Ascending aorta (tissue), 2 donors: ENCODE data around the gene ST3GAL5. TPM values are rescaled to one million over a fixed set of nuclear protein-coding genes. Genes with fewer than 3 reads are reported as not detected.

ENCODE experiments used
- DNase-seq, 2 donors: peaks; one replicate each; pipeline ENCODE4 v3.0.0-alpha.2; 2019; ENCODE audit warnings: low spot score in 2 of 2
- H3K27ac ChIP-seq, 2 donors: fragments of 200-600 bp; sonication (generic); one replicate each; pipeline ENCODE4 v1.5.1; 2016 to 2017; ENCODE audit warnings: mild to moderate bottlenecking in 1 of 2
- H3K27me3 ChIP-seq: fragments of 200-600 bp; sonication (generic); one replicate; pipeline ENCODE4 v1.5.1; 2017
- H3K36me3 ChIP-seq, 2 donors: fragments of 200-600 bp; sonication (generic); one replicate each; pipeline ENCODE4 v1.5.1; 2016
- H3K4me1 ChIP-seq, 2 donors: fragments of 200-600 bp; sonication (generic); one replicate each; pipeline ENCODE4 v1.5.1; 2016 to 2017; ENCODE audit warnings: mild to moderate bottlenecking in 1 of 2
- H3K4me3 ChIP-seq, 2 donors: fragments of 200-600 bp; sonication (generic); one replicate each; pipeline ENCODE4 v1.5.1; 2016 to 2017; ENCODE audit warnings: mild to moderate bottlenecking in 1 of 2
- H3K9me3 ChIP-seq, 2 donors: fragments of 200-600 bp; sonication (generic); one replicate each; pipeline ENCODE4 v1.5.1; 2016
- CTCF ChIP-seq, 3 experiments: fragments of 200-600 bp in 2 of 3; fragments of 450-650 bp in 1 of 3; sonication (generic) in 2 of 3; IDR thresholded peaks; one replicate each; pipeline ENCODE4 v1.5.1; 2016 to 2019; ENCODE audit warnings: antibody characterized with exemption in 3 of 3, mild to moderate bottlenecking in 1 of 3, moderate library complexity in 1 of 3
- intact Hi-C: fragments of 100-400 bp; cut with DNase I; formaldehyde crosslinking; loops from one replicate; pipeline ENCODE4 v1.15.1; 2023
- total RNA-seq: library from RNA; depleted of rRNA; stranded (reverse); fragments of >200 nt; gene quantifications from one replicate; pipeline ENCODE4 v1.1.0, GENCODE V29; 2016

ST3GAL5 gene
- total RNA-seq, 1 donor from 2014 or later: 21.0 TPM

DNA sequence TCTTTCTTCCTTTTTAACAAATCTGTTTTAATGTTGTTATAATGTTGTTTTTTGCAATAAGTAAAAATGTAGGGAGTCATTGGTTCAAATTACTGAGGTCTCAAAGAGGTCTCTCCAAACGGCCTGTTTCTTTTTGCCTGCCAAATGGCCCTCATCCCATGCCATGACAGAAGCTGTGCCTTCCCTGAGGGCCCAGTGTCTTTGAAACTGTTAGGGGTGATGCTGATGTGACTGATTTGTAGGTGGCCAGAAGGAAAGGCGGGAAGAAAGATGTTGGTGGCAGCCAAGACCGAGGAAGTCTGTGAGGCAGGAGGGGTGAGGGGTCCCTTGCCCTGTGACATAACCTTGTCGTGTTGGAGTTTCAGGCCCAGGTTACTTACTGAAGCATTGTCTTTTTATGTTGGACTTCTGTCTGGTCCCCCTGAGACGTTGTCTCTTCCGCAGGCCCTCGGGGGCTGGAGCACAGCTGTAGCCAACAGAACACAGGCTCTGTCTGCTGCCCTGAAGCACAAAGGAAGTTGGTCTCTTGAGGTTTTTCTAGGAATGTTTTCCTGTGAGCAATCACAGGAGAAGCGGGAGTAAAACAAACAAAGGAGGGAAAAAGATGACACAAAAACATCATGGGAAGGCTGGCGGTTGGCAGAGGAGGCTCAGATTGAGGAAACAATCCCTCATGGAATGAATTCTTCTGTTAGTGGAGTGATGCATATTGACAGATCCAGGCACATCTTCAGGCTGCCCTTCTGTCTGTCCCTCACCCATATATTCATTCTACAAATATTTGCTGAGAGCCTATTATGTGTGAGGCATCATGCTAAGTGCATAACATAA is 4.9 kb upstream of the ST3GAL5 start:
- Histone ChIP-seq H3K36me3 (no peaks in the 10 kb centered on the region), H3K27me3 (no peaks in the 10 kb centered on the region), H3K27ac (no peak overlapping the region), H3K4me1 (peaks cover 0 to 14% of the 10 kb centered on the region in 2 donors), H3K4me3 (no peak overlapping the region), H3K9me3 (no peaks in the 10 kb centered on the region)
- TF ChIP-seq CTCF (IDR thresholded peaks at IDR 0.05): no peak
- DNase-seq: no peak
- intact Hi-C loops: no loop called here

DNA sequence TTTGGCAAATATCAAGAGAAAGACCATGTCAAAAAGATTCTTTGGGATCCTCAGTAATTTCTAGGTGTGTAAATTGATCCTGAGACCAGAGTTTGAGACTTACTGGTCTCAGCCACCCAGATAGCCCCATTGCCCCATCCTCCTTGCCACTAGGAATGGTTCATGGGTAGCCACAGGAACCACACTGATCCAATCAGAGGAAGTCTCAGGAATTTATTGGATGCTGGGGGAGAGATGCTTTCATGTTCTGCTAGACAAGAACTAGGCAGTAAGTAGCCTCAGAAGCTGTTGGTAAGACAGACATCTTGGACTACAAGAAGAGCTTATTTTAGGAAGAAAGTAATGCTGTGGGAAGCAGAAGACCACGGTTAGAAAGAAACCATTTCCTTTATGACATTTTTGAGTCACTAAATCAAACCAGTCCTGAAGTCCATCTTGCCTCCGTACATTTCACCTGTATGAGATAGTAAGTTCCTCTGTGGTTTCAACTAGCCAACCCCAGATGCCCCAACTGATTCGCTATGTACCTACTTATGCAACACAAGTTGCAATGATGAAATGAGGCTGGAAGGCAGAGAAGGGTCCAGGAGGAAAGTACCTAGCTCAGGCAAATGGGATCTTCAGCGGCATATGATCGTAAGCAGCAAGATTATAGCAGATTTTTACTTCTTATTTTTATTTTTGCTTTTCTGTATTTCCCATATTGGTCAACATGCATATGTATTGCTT is 3.6 kb upstream of the ST3GAL5 start:
- no peak overlapping the region for H3K4me3 ChIP-seq
- H3K27me3 ChIP-seq: no peaks in the 10 kb centered on the region
- DNase-seq: no peak
- H3K27ac ChIP-seq: no peak overlapping the region
- H3K4me1 ChIP-seq: peaks cover 3 to 18% of the 10 kb centered on the region in 2 donors
- no peaks in the 10 kb centered on the region for H3K9me3 ChIP-seq
- no peak for TF ChIP-seq CTCF (IDR thresholded peaks at IDR 0.05)
- H3K36me3 ChIP-seq: no peaks in the 10 kb centered on the region
- intact Hi-C loops: no loop called here

DNA sequence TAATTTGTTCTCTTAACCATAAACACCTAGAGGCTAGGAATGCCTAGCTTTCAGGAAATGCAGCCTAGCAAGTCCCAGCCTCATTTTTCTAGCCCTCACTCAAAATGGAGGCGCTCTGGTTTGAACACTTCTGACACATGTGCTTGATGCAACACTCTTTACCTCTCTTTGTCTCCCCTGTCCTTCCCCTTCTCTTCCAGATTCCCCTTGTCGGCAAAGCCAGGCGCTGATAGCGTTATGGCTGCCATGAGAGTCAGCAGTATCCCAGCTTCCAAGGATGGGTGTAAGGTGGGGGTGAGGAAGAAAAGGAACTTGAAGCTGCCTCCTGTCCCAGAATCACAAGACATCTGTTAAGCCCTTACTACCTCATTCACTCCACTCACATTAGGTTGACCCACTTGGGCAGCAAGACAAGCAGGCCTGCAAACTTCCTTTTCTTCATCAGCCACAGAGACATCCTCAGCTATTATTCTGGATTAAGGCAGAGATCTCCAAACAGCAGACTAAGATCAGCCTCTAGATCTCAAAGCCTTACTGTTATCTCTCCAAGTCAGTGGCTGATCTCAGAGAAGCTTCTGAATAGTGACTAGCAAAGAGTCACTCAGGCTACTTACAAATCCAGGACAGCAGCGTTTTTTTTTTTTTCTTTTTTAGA is 1.9 kb upstream of the ST3GAL5 start:
- peaks cover 4 to 33% of the 10 kb centered on the region in 2 donors for H3K4me1 ChIP-seq
- intact Hi-C loops: no loop called here

DNA sequence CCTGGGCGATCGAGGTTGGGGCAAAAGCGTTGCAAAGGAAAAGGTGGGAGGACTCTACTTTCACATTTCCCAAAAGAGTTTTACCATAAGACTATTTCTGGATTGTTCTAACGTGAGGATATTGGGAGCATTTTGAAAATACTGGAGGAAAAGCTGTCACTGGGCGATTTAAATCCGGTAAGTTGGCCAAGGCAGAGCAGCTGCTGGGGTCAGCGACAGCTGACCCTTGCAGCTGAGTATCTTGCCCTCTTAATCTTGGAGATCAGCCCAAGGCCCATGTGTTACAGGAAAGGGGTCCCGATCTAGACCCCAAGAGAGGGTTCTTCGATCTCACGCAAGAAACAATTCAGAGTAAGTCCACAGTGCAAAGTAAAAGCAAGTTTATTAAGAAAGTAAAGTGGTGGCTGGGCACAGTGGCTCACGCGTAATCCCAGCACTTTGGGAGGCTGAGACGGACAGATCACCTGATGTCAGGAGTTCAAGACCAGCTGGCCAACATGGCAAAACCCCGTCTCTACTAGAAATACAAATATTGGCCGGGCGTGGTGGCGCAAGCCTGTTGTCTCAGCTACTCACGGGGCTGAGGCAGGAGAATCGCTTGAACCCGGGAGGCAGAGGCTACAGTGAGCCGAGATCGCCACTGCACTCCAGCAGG is 964 bp upstream of the ST3GAL5 start:
- Histone ChIP-seq H3K4me1 (peaks cover 4 to 36% of the 10 kb centered on the region in 2 donors), H3K27ac (peak overlapping the region; percentile 85 to 88), H3K4me3 (peak overlapping the region; percentile 85 to 95), H3K9me3 (no peaks in the 10 kb centered on the region), H3K36me3 (no peaks in the 10 kb centered on the region), H3K27me3 (no peaks in the 10 kb centered on the region)
- DNase-seq: no peak
- no peak for TF ChIP-seq CTCF (IDR thresholded peaks at IDR 0.05)
- intact Hi-C loops: loop anchor here (2.0 to 5.0 kb wide), 7 partner anchors 63 to 183 kb away; no protein-coding TSS in a partner anchor

More for the DNA sequence above, 1.9 kb upstream of the ST3GAL5 start:
- Histone ChIP-seq H3K4me3 (peak overlapping the region in 1 of 2 donors; percentile 95), H3K36me3 (no peaks in the 10 kb centered on the region), H3K27ac (peak overlapping the region in 1 of 2 donors; percentile 85), H3K9me3 (no peaks in the 10 kb centered on the region), H3K27me3 (no peaks in the 10 kb centered on the region)
- no peak for DNase-seq
- no peak for TF ChIP-seq CTCF (IDR thresholded peaks at IDR 0.05)

DNA sequence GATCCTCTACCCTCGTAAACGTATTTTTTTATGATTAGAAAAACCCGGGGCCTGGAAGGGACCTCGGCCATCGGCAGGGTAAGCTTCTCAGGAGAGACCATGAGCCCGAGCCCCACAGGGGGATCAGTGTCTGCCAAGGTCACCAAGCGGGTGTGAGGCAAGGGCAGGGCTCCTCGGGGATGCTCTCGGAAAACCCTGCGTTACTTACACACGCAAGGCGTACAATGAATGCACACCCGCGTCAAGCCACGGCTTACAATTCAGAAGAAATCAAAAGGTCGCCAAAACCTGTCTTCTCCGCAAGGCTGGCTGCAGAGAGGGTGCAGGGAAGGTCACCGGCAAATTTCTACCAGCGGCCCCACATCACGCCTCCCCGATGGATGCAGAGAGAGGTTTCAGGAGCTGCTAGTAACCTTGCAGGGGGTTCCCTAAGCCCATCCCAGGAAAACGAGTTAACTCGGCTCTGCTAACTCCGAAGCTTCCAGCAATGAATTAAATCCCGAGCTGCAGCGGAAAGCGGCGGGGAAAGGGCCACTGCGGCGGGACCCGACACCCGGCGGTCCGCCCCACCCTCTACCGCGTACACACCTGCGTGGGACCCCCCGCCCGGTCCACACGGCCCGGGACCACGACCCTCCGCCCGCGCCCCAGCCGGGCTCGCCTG is 638 bp downstream of the ST3GAL5 start:
- Histone ChIP-seq H3K4me1 (peaks cover 4 to 36% of the 10 kb centered on the region in 2 donors), H3K36me3 (no peaks in the 10 kb centered on the region), H3K4me3 (peak overlapping the region; percentile 85 to 95), H3K27me3 (no peaks in the 10 kb centered on the region), H3K9me3 (no peaks in the 10 kb centered on the region), H3K27ac (peak overlapping the region; percentile 85 to 88)
- intact Hi-C loops: loop anchor here (2.0 to 5.0 kb wide), 7 partner anchors 61 to 185 kb away; no protein-coding TSS in a partner anchor
- peak in 1 of 2 donors; percentile 71 for DNase-seq
- no peak for TF ChIP-seq CTCF (IDR thresholded peaks at IDR 0.05)
